Gastrocnemius medialis (tissue), 4 donors: Measurements from ENCODE around the gene CD177.

ENCODE experiments used
- CTCF ChIP-seq, 5 experiments: fragments of 450-650 bp in 3 of 5; fragments of 200-600 bp in 2 of 5; sonication (generic) in 2 of 5; IDR thresholded peaks in 4 of 5; conservative IDR thresholded peaks in 1 of 5; 1 replicate in 4 of 5; 2 replicates in 1 of 5; pipeline ENCODE4 v1.5.1; 2016 to 2019; ENCODE audit warnings: antibody characterized with exemption in 5 of 5, mild to moderate bottlenecking in 3 of 5, moderate library complexity in 3 of 5
- POLR2A ChIP-seq, 2 donors: fragments of 450-650 bp; IDR thresholded peaks; one replicate each; pipeline ENCODE4 v1.6.1; 2017; ENCODE audit warnings: antibody characterized with exemption in 2 of 2, mild to moderate bottlenecking in 2 of 2, moderate library complexity in 2 of 2

- TF ChIP-seq CTCF (IDR thresholded peaks at IDR 0.05 in 4 of 5, conservative IDR thresholded peaks at IDR 0.05 in 1 of 5) (no peak), POLR2A (IDR thresholded peaks at IDR 0.05) (no peak)
Measured at GRCh38 chr19:43353606-43354304, at the start of gene CD177.
